Measurements from ENCODE around the gene TMOD3. TPM values are rescaled to one million over a fixed set of nuclear protein-coding genes. Genes with fewer than 3 reads are reported as not detected.
"Not testable (repeated sequence)": the region's sequence is repeated elsewhere in the genome, so short reads cannot be mapped to it uniquely, and the experiment has no call there.

The TMOD3 gene
- polyA plus RNA-seq: 44.0 TPM
- long read RNA-seq, donor 1, full-length matches to known transcripts: 6 of 29 reads
- long read RNA-seq, donor 1, partial matches to known transcripts: 23 of 29 reads
- long read RNA-seq, donor 1, other reads (novel, unspliced or antisense): 0 of 29 reads
- long read RNA-seq, donor 2, full-length matches to known transcripts: 19 of 39 reads
- long read RNA-seq, donor 2, partial matches to known transcripts: 20 of 39 reads
- long read RNA-seq, donor 2, other reads (novel, unspliced or antisense): 0 of 39 reads
- long read RNA-seq, donor 3: 0 reads
- long read RNA-seq, donor 4, full-length matches to known transcripts: 1 of 1 reads
- long read RNA-seq, donor 4, partial matches to known transcripts: 0 of 1 reads
- long read RNA-seq, donor 4, other reads (novel, unspliced or antisense): 0 of 1 reads
- long read RNA-seq, donor 5, full-length matches to known transcripts: 6 of 6 reads
- long read RNA-seq, donor 5, partial matches to known transcripts: 0 of 6 reads
- long read RNA-seq, donor 5, other reads (novel, unspliced or antisense): 0 of 6 reads
- long read RNA-seq, donor 6, full-length matches to known transcripts: 16 of 33 reads
- long read RNA-seq, donor 6, partial matches to known transcripts: 17 of 33 reads
- long read RNA-seq, donor 6, other reads (novel, unspliced or antisense): 0 of 33 reads
- long read RNA-seq, donor 7, full-length matches to known transcripts: 5 of 5 reads
- long read RNA-seq, donor 7, partial matches to known transcripts: 0 of 5 reads
- long read RNA-seq, donor 7, other reads (novel, unspliced or antisense): 0 of 5 reads
- long read RNA-seq, donor 8, full-length matches to known transcripts: 17 of 84 reads
- long read RNA-seq, donor 8, partial matches to known transcripts: 52 of 84 reads
- long read RNA-seq, donor 8, other reads (novel, unspliced or antisense): 15 of 84 reads
- long read RNA-seq, donor 9, full-length matches to known transcripts: 8 of 34 reads
- long read RNA-seq, donor 9, partial matches to known transcripts: 16 of 34 reads
- long read RNA-seq, donor 9, other reads (novel, unspliced or antisense): 10 of 34 reads
- long read RNA-seq, donor 10, full-length matches to known transcripts: 16 of 79 reads
- long read RNA-seq, donor 10, partial matches to known transcripts: 58 of 79 reads
- long read RNA-seq, donor 10, other reads (novel, unspliced or antisense): 5 of 79 reads
- long read RNA-seq, donor 11, full-length matches to known transcripts: 14 of 45 reads
- long read RNA-seq, donor 11, partial matches to known transcripts: 31 of 45 reads
- long read RNA-seq, donor 11, other reads (novel, unspliced or antisense): 0 of 45 reads

GRCh38 chr15:51829376-51830275 is at the start of gene TMOD3:
Gene TMOD3 (plus strand): TSS chr15:51829653. CDS start chr15:51862885, 33,232 bp downstream.
- no CpG with 5 or more reads among the region's 89 CpGs for WGBS (ENCODE audit: insufficient coverage, low lambda C conversion rate)

GRCh38 chr15:51780636-51781035 is 48.8 kb upstream of the TMOD3 start:
- H3K4me1 ChIP-seq (ENCODE audit: control insufficient read depth, insufficient read depth, low read length): peaks cover 4% of the 10 kb centered on the region
- no peak overlapping the region for H3K27ac ChIP-seq (ENCODE audit: low read length)
- no CpG with 5 or more reads among the region's 1 CpG for WGBS (ENCODE audit: insufficient coverage, low lambda C conversion rate)
- H3K27me3 ChIP-seq (ENCODE audit: control insufficient read depth, insufficient read depth, low read length): no peaks in the 10 kb centered on the region
- no peaks in the 10 kb centered on the region for H3K9me3 ChIP-seq (ENCODE audit: control insufficient read depth, low read depth, low read length)
- DNase-seq: no peak
- no peak overlapping the region for H3K4me3 ChIP-seq (ENCODE audit: low read length)
- H3K36me3 ChIP-seq (ENCODE audit: control insufficient read depth, insufficient read depth, low read length): peaks cover 4% of the 10 kb centered on the region

More at GRCh38 chr15:51829376-51830275, at the start of gene TMOD3:
- H3K4me1 ChIP-seq (ENCODE audit: control insufficient read depth, insufficient read depth, low read length): peaks cover 3% of the 10 kb centered on the region
- H3K9me3 ChIP-seq (ENCODE audit: control insufficient read depth, low read depth, low read length): no peaks in the 10 kb centered on the region
- no peaks in the 10 kb centered on the region for H3K27me3 ChIP-seq (ENCODE audit: control insufficient read depth, insufficient read depth, low read length)
- peak; percentile 91 to 92 for DNase-seq
- no peaks in the 10 kb centered on the region for H3K36me3 ChIP-seq (ENCODE audit: control insufficient read depth, insufficient read depth, low read length)
- peak within 1 kb of the TSS; percentile 97 for H3K27ac ChIP-seq (ENCODE audit: low read length)
- peak within 1 kb of the TSS; percentile 95 for H3K4me3 ChIP-seq (ENCODE audit: low read length)

DNA sequence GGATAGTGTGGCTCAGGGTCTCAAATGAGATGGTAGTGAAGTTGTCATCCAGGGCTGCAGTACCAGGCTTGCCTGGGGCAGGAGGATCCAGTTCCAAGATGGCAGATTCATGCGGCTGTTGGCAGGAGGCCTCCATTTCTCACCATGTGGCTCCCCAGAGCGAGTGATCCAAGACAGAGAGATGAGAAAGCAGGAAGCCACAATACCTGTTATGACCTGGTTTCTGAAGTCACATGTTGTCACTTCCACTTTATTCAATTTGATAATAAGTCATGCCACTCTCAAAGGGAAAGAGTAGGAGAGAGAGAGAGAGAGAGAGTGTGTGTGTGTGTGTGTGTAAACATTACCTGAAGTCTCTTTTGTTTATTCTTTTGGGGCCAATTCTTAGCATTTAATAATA is 47.9 kb upstream of the TMOD3 start:
- Histone ChIP-seq H3K36me3 (ENCODE audit: control insufficient read depth, insufficient read depth, low read length) (peaks cover 4% of the 10 kb centered on the region), H3K4me1 (ENCODE audit: control insufficient read depth, insufficient read depth, low read length) (peaks cover 4% of the 10 kb centered on the region), H3K27ac (ENCODE audit: low read length) (no peak overlapping the region), H3K27me3 (ENCODE audit: control insufficient read depth, insufficient read depth, low read length) (no peaks in the 10 kb centered on the region), H3K4me3 (ENCODE audit: low read length) (no peak overlapping the region), H3K9me3 (ENCODE audit: control insufficient read depth, low read depth, low read length) (no peaks in the 10 kb centered on the region)
- DNase-seq: no peak
- WGBS (ENCODE audit: insufficient coverage, low lambda C conversion rate): no CpG with 5 or more reads among the region's 2 CpGs

DNA sequence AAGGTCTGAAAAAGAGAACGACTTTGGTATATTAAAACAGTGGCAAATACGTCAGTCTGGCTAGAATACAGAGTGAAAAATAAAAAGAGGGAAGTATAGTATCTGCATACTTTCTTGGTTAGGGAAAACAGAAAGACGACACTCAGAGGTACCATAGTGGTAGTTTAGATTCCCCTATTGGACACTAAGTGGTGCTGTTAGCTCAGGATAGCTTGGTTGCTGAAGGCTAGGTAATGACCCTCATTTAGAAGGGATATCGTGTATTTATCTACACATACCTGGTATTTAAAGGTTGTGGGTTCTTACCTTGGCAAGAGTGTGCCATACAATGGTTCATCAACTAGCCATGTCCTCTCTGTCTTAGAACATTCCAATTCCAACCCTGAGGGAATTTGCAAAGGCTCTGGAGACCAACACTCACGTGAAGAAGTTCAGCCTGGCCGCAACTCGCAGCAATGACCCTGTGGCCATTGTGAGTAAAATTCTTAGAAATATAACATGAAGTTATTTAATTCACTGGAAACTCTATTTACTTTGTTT is 47.0 kb upstream of the TMOD3 start:
- Histone ChIP-seq H3K27me3 (ENCODE audit: control insufficient read depth, insufficient read depth, low read length) (no peaks in the 10 kb centered on the region), H3K9me3 (ENCODE audit: control insufficient read depth, low read depth, low read length) (no peaks in the 10 kb centered on the region), H3K36me3 (ENCODE audit: control insufficient read depth, insufficient read depth, low read length) (peaks cover 4% of the 10 kb centered on the region), H3K4me3 (ENCODE audit: low read length) (no peak overlapping the region), H3K4me1 (ENCODE audit: control insufficient read depth, insufficient read depth, low read length) (no peaks in the 10 kb centered on the region), H3K27ac (ENCODE audit: low read length) (no peak overlapping the region)
- DNase-seq: peak in 1 of 2 donors; percentile 17
- 48% methylated on average over 3 of the region's 7 CpGs for WGBS (ENCODE audit: insufficient coverage, low lambda C conversion rate)

DNA sequence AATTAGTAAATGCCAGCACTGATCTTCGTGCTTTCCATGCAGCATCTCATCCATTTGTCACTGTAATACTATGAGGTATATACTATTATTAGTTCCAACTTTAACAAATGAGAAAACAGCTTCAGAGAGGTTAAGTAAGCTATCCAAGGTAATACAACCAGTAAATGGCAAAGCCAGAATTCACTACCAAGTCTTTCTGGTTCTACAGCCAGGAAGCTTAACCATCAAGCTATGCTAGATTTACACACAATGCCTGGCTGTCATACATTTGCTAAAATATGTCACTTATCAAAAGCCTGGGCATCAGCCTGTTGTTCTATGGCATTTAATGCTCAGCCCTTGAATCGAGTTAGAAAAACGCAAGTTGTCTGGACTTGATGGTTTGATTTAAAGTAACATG is 45.5 kb upstream of the TMOD3 start:
- H3K4me1 ChIP-seq (ENCODE audit: control insufficient read depth, insufficient read depth, low read length): no peaks in the 10 kb centered on the region
- no peak for DNase-seq
- no peaks in the 10 kb centered on the region for H3K27me3 ChIP-seq (ENCODE audit: control insufficient read depth, insufficient read depth, low read length)
- no peaks in the 10 kb centered on the region for H3K9me3 ChIP-seq (ENCODE audit: control insufficient read depth, low read depth, low read length)
- no CpG with 5 or more reads among the region's 3 CpGs for WGBS (ENCODE audit: insufficient coverage, low lambda C conversion rate)
- no peak overlapping the region for H3K4me3 ChIP-seq (ENCODE audit: low read length)
- H3K36me3 ChIP-seq (ENCODE audit: control insufficient read depth, insufficient read depth, low read length): peaks cover 4% of the 10 kb centered on the region
- no peak overlapping the region for H3K27ac ChIP-seq (ENCODE audit: low read length)

DNA sequence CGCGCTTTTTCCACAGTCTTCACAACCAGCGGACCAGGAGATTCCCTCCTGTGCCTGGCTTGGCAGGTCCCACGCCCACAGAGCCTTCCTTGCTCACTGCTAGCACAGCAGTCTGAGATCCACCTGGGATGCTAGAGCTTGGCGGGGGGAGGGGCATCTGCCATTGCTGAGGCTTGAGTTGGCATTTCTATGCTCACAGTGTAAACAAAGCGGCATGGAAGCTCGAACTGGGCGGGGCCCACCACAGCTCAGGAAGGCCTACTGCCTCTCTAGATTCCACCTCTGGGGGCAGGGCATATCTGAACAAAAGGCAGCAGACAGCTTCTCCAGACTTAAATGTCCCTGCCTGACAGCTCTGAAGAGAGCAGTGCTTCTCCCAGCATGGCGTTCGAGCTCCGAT is 42.3 kb upstream of the TMOD3 start:
- not testable (repeated sequence) for H3K27me3 ChIP-seq (ENCODE audit: control insufficient read depth, insufficient read depth, low read length); H3K27ac ChIP-seq (ENCODE audit: low read length); H3K9me3 ChIP-seq (ENCODE audit: control insufficient read depth, low read depth, low read length); H3K4me3 ChIP-seq (ENCODE audit: low read length); H3K36me3 ChIP-seq (ENCODE audit: control insufficient read depth, insufficient read depth, low read length); DNase-seq; H3K4me1 ChIP-seq (ENCODE audit: control insufficient read depth, insufficient read depth, low read length)
- whole genome bisulfite sequencing (ENCODE audit: insufficient coverage, low lambda C conversion rate): no CpG with 5 or more reads among the region's 11 CpGs

GRCh38 chr15:51792474-51792873 is 37.0 kb upstream of the TMOD3 start:
- H3K4me3 ChIP-seq (ENCODE audit: low read length); H3K27ac ChIP-seq (ENCODE audit: low read length); H3K9me3 ChIP-seq (ENCODE audit: control insufficient read depth, low read depth, low read length); H3K27me3 ChIP-seq (ENCODE audit: control insufficient read depth, insufficient read depth, low read length); DNase-seq; H3K36me3 ChIP-seq (ENCODE audit: control insufficient read depth, insufficient read depth, low read length): not testable (repeated sequence)
- H3K4me1 ChIP-seq (ENCODE audit: control insufficient read depth, insufficient read depth, low read length): peaks cover 12% of the 10 kb centered on the region
- WGBS (ENCODE audit: insufficient coverage, low lambda C conversion rate): no CpG with 5 or more reads among the region's 4 CpGs

DNA sequence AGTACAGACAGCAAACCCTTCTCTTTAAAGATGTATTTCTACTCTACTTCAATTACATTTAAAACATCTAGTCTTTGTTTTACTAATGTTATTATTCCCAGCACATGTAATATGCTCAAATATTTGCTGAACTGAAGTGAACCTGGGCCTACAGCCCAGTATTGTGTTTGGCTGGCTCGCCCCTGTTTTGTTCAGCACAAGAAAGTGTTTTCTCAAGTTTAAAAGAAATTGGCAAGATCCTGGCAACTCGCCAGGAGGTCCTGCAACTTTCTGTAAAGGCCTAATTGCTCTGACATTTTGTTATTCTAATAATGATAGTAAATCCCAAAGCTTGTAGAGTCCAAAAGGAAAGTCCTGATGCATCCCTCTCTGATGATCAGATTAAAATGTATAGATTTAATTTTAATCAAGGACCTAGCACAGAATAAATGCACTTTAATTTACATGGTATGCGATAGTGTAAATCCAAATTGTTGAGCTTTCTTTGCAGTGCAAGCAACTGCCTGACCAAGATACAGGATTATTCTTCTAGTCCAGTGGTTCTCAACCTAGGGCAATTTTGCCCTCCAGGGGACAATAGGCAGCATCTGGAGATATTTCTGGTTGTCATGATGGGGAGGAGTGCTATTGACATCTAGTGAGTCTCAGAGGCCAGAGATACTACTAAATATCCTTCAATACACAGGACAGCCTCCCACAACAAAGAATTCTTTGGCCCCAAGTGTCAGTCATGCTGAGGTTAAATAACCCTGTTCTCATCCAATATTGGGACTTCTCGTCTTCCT is 35.7 kb upstream of the TMOD3 start:
- H3K4me3 ChIP-seq (ENCODE audit: low read length): no peak overlapping the region
- 100% methylated on average over 1 of the region's 4 CpGs for WGBS (ENCODE audit: insufficient coverage, low lambda C conversion rate)
- DNase-seq: no peak
- no peaks in the 10 kb centered on the region for H3K27me3 ChIP-seq (ENCODE audit: control insufficient read depth, insufficient read depth, low read length)
- H3K9me3 ChIP-seq (ENCODE audit: control insufficient read depth, low read depth, low read length): no peaks in the 10 kb centered on the region
- peaks cover 12% of the 10 kb centered on the region for H3K4me1 ChIP-seq (ENCODE audit: control insufficient read depth, insufficient read depth, low read length)
- H3K36me3 ChIP-seq (ENCODE audit: control insufficient read depth, insufficient read depth, low read length): no peaks in the 10 kb centered on the region
- H3K27ac ChIP-seq (ENCODE audit: low read length): no peak overlapping the region
